C4-2B (cell line): ENCODE results near the gene OPCML.

Experiments used
- CTCF ChIP-seq: fragments of 450-650 bp; conservative IDR thresholded peaks from 2 replicates; pipeline ENCODE4 v1.5.1; 2017; ENCODE audit warnings: mild to moderate bottlenecking
- ZFX ChIP-seq: fragments of 450-650 bp; IDR thresholded peaks from 2 replicates; pipeline ENCODE4 v1.6.1; 2017

- no peak for TF ChIP-seq CTCF
- TF ChIP-seq ZFX, result no peak
These were observed 711.3 kb downstream of the OPCML start for GRCh38 chr11:132821014-132821413.
